K562 (cell line): ENCODE data around the gene CACNB2. TPM values are rescaled to one million over a fixed set of nuclear protein-coding genes. Genes with fewer than 3 reads are reported as not detected.
"Not testable (repeated sequence)": the region's sequence is repeated elsewhere in the genome, so short reads cannot be mapped to it uniquely, and the experiment has no call there.

Experiments used
- ATAC-seq: fragments of 200-7000 bp; cut with Tn5 transposase; 3 replicates; pipeline ENCODE4 v1.9.1; 2020; ENCODE audit warnings: moderate library complexity
- BruUV-seq: library from RNA; stranded (reverse); fragments of 400-500 nt; replicated peaks from 2 replicates; lab custom pipeline; 2021; lab: Mats Ljungman, UMichigan
- CTCF ChIA-PET: fragments of 300-600 bp; formaldehyde crosslinking; extraction: SDS; loops from one replicate; lab custom pipeline; 2021; ENCODE audit warnings: low intra/inter-chr PET ratio; lab: Yijun Ruan, JAX
- POLR2A ChIA-PET: fragments of 300-600, 350-650 bp; sonication (Branson Sonifier 250); formaldehyde crosslinking; extraction: SDS; loops from one replicate; lab custom pipeline; 2021; ENCODE audit warnings: antibody characterized with exemption, inconsistent platforms; lab: Yijun Ruan, JAX
- DNase-seq, 4 experiments: peaks; one replicate each; pipeline versions ENCODE4 v3.0.0 to v3.0.0-alpha.2; 2011 to 2018; ENCODE audit warnings: low spot score in 3 of 4, mixed read lengths in 3 of 4; ENCODE audit errors: extremely low read depth in 1 of 4
- FAIRE-seq: peaks from 2 replicates; lab custom pipeline; 2011; peaks lifted over from hg19 to GRCh38; lab: Jason Lieb, UNC
- H2AFZ ChIP-seq: 2 replicates; pipeline ENCODE4 v1.6.0; 2011; ENCODE audit warnings: low read depth, low read length, control low read depth, inconsistent platforms
- H3K27ac ChIP-seq: fragments of 200-600 bp; 3 replicates; pipeline ENCODE4 v1.8.0; 2011; ENCODE audit warnings: low read depth, mild to moderate bottlenecking, control low read depth, inconsistent platforms, low read length, moderate library complexity, mixed read lengths; ENCODE audit errors: extremely low read depth
- H3K27me3 ChIP-seq, 2 experiments: fragments of 300-600 bp in 1 of 2; 2 replicates in 1 of 2; 3 replicates in 1 of 2; pipeline versions ENCODE4 v1.6.0 to v1.8.0; 2011; ENCODE audit warnings: inconsistent platforms in 2 of 2, low read length in 2 of 2, mild to moderate bottlenecking in 1 of 2, mixed read lengths in 1 of 2, moderate library complexity in 1 of 2; ENCODE audit not compliant: control insufficient read depth in 2 of 2, insufficient read depth in 2 of 2
- H3K36me3 ChIP-seq: fragments of 300-600 bp; 3 replicates; pipeline ENCODE4 v1.8.0; 2011; ENCODE audit warnings: mild to moderate bottlenecking, low read length, inconsistent platforms; ENCODE audit not compliant: control insufficient read depth, insufficient read depth
- H3K4me1 ChIP-seq, 2 experiments: fragments of 200-600 bp in 1 of 2; replicated peaks in 1 of 2; 2 replicates in 1 of 2; 3 replicates in 1 of 2; pipeline versions ENCODE4 v1.5.1 to v1.8.0; 2011; ENCODE audit warnings: inconsistent platforms in 2 of 2, low read length in 2 of 2, mild to moderate bottlenecking in 1 of 2, mixed read lengths in 1 of 2, moderate library complexity in 1 of 2; ENCODE audit not compliant: control insufficient read depth in 2 of 2, insufficient read depth in 2 of 2
- H3K4me2 ChIP-seq: 2 replicates; pipeline ENCODE4 v1.6.1; 2011; ENCODE audit warnings: low read length, control low read depth, inconsistent platforms, mixed read lengths; ENCODE audit not compliant: insufficient read depth
- H3K4me3 ChIP-seq: fragments of 200-600 bp; sonication (generic), shearing (Covaris generic); 2 replicates; pipeline ENCODE4 v1.5.1; 2016; ENCODE audit warnings: control low read depth, inconsistent platforms
- H3K79me2 ChIP-seq: fragments of 200-600 bp; 3 replicates; pipeline ENCODE4 v1.8.0; 2011; ENCODE audit warnings: low read length, inconsistent platforms; ENCODE audit not compliant: control insufficient read depth, insufficient read depth
- H3K9ac ChIP-seq, 2 experiments: 2 replicates each; pipeline versions ENCODE4 v1.6.0 to v1.6.1; 2011; ENCODE audit warnings: low read depth in 2 of 2, low read length in 2 of 2, control low read depth in 1 of 2, inconsistent platforms in 1 of 2, mild to moderate bottlenecking in 1 of 2, mixed read lengths in 1 of 2; ENCODE audit not compliant: insufficient read depth in 1 of 2
- H3K9me1 ChIP-seq: one replicate; pipeline ENCODE4 v1.6.0; 2011; ENCODE audit warnings: inconsistent platforms, mild to moderate bottlenecking, low read length, moderate library complexity; ENCODE audit not compliant: control insufficient read depth, insufficient read depth
- H3K9me3 ChIP-seq: replicated peaks from 2 replicates; pipeline ENCODE4 v1.5.1; 2011; ENCODE audit warnings: low read depth, low read length, inconsistent platforms; ENCODE audit not compliant: control insufficient read depth, insufficient read depth
- H4K20me1 ChIP-seq: replicated peaks from 2 replicates; pipeline ENCODE4 v1.6.1; 2011; ENCODE audit warnings: low read length, inconsistent platforms, mixed read lengths; ENCODE audit not compliant: control insufficient read depth, insufficient read depth
- CREB3L1 ChIP-seq: fragments of 450-650 bp; IDR thresholded peaks from 2 replicates; pipeline ENCODE4 v1.6.1; 2014; ENCODE audit warnings: low read depth, mild to moderate bottlenecking, moderate library complexity, borderline replicate concordance
- HDAC2 ChIP-seq: fragments of 450-650 bp; IDR thresholded peaks from 2 replicates; pipeline ENCODE4 v1.6.1; 2016; ENCODE audit warnings: mild to moderate bottlenecking
- HMG20A ChIP-seq: fragments of 450-650 bp; formaldehyde crosslinking; conservative IDR thresholded peaks from 2 replicates; pipeline ENCODE4 v1.4.0; 2020; ENCODE audit warnings: mild to moderate bottlenecking, mixed read lengths
- NR2C2 ChIP-seq, 2 experiments: fragments of 200-800 bp in 1 of 2; sonication (Bioruptor generic) in 1 of 2; sonication (generic) in 1 of 2; formaldehyde crosslinking in 1 of 2; IDR thresholded peaks; 2 replicates each; pipeline versions ENCODE4 v1.6.1 to v1.8.0; 2016 to 2022; ENCODE audit warnings: mild to moderate bottlenecking in 1 of 2, missing compliant biosample characterization in 1 of 2, missing genetic modification characterization in 1 of 2, missing genetic modification reagents in 1 of 2
- NUFIP1 ChIP-seq: fragments of 450-650 bp; IDR thresholded peaks from 2 replicates; pipeline ENCODE4 v1.6.1; 2018; ENCODE audit not compliant: partially characterized antibody
- PTBP1 ChIP-seq: fragments of 200-400 bp; formaldehyde crosslinking; IDR thresholded peaks from 2 replicates; pipeline ENCODE4 v1.6.1; 2017; ENCODE audit warnings: low read depth, low read length
- TAF7 ChIP-seq: fragments of 450-650 bp; IDR thresholded peaks from 2 replicates; pipeline ENCODE4 v1.6.1; 2016; ENCODE audit warnings: missing genetic modification characterization, missing compliant biosample characterization
- ZNF76 ChIP-seq: fragments of 250-450 bp; sonication (Bioruptor Pico); IDR thresholded peaks from 2 replicates; pipeline ENCODE4 v1.4.0; 2020; ENCODE audit warnings: mild to moderate bottlenecking, moderate library complexity, borderline replicate concordance
- WGBS: fragments of 100-300 bp; shearing (Covaris generic); methylation state at CpG from one replicate; pipeline ENCODE4 v1.1.6; 2016; ENCODE audit warnings: low coverage, mixed read lengths; ENCODE audit not compliant: insufficient coverage; ENCODE audit errors: missing lambda C conversion rate; 5-methylcytosine and 5-hydroxymethylcytosine counted together
- in situ Hi-C: fragments of 300-500 bp; cut with MboI; formaldehyde crosslinking; loops from 4 replicates; pipeline ENCODE4 v1.15.0; 2018; ENCODE audit warnings: inconsistent platforms, mixed read lengths
- intact Hi-C: fragments of 100-400 bp; cut with micrococcal nuclease; formaldehyde crosslinking; loops from 2 replicates; pipeline ENCODE4 v1.14.2; 2022
- polyA plus RNA-seq, 8 experiments: library from polyadenylated mRNA; depleted of rRNA in 4 of 8; stranded (reverse) in 5 of 8; unstranded in 3 of 8; fragments of >200 nt; fragmentation: Nextera tagmentation in 2 of 8; fragmentation: Illumina TruSeq in 1 of 8; extraction: Ambion mirVana in 2 of 8; extraction: Trizol in 1 of 8; gene quantifications; 2 replicates each; pipeline versions ENCODE4 v1.2.1 to v1.2.3, GENCODE V29; 2011 to 2014; ENCODE audit warnings: inconsistent platforms in 1 of 8, missing spikeins in 1 of 8
- total RNA-seq, 7 experiments: library from RNA; depleted of rRNA in 6 of 7; stranded (reverse); fragments of >200 nt in 6 of 7; fragmentation: Illumina TruSeq in 2 of 7; extraction: Trizol in 2 of 7; gene quantifications; 2 replicates each; pipeline versions ENCODE4 v1.2.1 to v1.2.3, GENCODE V29; 2011 to 2021; ENCODE audit warnings: low replicate concordance in 1 of 7

Gene CACNB2
- total and polyA plus RNA-seq, 9 of the 15 experiments (the other 6 are each of a cell fraction or from before 2014, with no cell fraction given) = 1.8 to 2.2 TPM; not detected in 7

- FAIRE-seq, ATAC-seq, H2AFZ ChIP-seq, in situ Hi-C loops, H3K4me1 ChIP-seq, H3K27ac ChIP-seq, H4K20me1 ChIP-seq, H3K9me3 ChIP-seq, DNase-seq, H3K9ac ChIP-seq, POLR2A ChIA-PET, intact Hi-C loops, CTCF ChIA-PET, H3K9me1 ChIP-seq, H3K4me3 ChIP-seq, H3K79me2 ChIP-seq, H3K36me3 ChIP-seq, H3K4me2 ChIP-seq, BruUV-seq: not testable (repeated sequence)
- peaks cover 3 to 13% of the 10 kb centered on the region in 2 experiments; a peak in 3 of 5 replicates for H3K27me3 ChIP-seq
- WGBS = 4% methylated on average over 6 of the region's 6 CpGs
Measured at GRCh38 chr10:18445635-18446034, 305.4 kb downstream of the CACNB2 start.

GRCh38 chr10:18446205-18446604, 306.0 kb downstream of the CACNB2 start:
- intact Hi-C loops (no loop called here), in situ Hi-C loops (no loop called here)
- DNase-seq = no peak
- FAIRE-seq = no peak
- no peaks in the 10 kb centered on the region for H3K36me3 ChIP-seq
- no peak overlapping the region for H3K4me3 ChIP-seq
- H3K9me1 ChIP-seq = no peaks in the 10 kb centered on the region
- TF ChIP-seq HDAC2 (no peak), NUFIP1 (no peak), PTBP1 (no peak), TAF7 (tag) (no peak), ZNF76 (CRISPR knock-in tag) (no peak), CREB3L1 (no peak), HMG20A (no peak), NR2C2 (CRISPR knock-in tag; IDR thresholded peaks at IDR 0.05) (no peak), NR2C2 (tag; IDR thresholded peaks at IDR 0.05) (no peak)
- ChIA-PET CTCF (no interaction called here), POLR2A (no interaction called here)
- BruUV-seq = no TSS peak
- H3K9ac ChIP-seq = no peak overlapping the region
- H4K20me1 ChIP-seq = no peaks in the 10 kb centered on the region
- no peak overlapping the region for H3K4me2 ChIP-seq
- H3K9me3 ChIP-seq = no peaks in the 10 kb centered on the region
- H3K4me1 ChIP-seq = no peaks in the 10 kb centered on the region
- H3K79me2 ChIP-seq = no peaks in the 10 kb centered on the region
- no peak for ATAC-seq
- peaks cover 3 to 13% of the 10 kb centered on the region in 2 experiments; a peak in 3 of 5 replicates for H3K27me3 ChIP-seq
- H2AFZ ChIP-seq = no peak overlapping the region
- no peak overlapping the region for H3K27ac ChIP-seq
